Activated gamma-delta T cell (primary cell): Measurements from ENCODE around the gene DNMT3L.
"Not testable (repeated sequence)": the region's sequence is repeated elsewhere in the genome, so short reads cannot be mapped to it uniquely, and the experiment has no call there.

Experiments used
- DNase-seq: peaks from one replicate; lab custom pipeline; 2025; lab: John Stamatoyannopoulos, UW

The DNMT3L gene

GRCh38 chr21:44197156-44197516, 64.6 kb downstream of the DNMT3L start:
- not testable (repeated sequence) for DNase-seq
